GM18507 (cell line): ENCODE measurements around the gene CNTN2.

ENCODE experiments used
- DNase-seq: peaks from one replicate; pipeline ENCODE4 v3.0.0; 2011; ENCODE audit warnings: low read depth; ENCODE audit not compliant: insufficient read length; ENCODE audit errors: extremely low spot score
- FAIRE-seq: peaks from 2 replicates; lab custom pipeline; 2011; peaks lifted over from hg19 to GRCh38; lab: Jason Lieb, UNC

Gene CNTN2

DNA sequence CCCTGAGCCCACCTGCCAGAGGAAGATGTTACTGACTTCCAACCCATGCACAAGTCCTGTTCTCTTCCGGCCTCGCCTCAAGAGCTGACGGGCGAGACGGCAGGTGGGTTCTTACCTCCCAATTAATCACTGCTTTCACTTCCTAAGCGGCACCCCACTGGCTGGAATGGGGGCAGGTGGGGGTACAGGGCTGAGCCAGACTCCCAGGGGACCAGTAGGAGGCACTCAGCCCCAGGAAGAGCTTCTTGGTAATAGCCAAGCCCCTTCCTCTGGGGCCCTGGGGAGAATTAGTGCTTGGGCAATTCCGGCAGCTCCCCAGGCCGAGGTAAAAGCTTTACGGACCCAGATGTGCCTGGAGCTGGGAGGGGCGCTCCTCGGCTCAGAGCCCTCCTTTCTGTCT is 9.7 kb downstream of the CNTN2 start:
- FAIRE-seq = no peak
- DNase-seq = no peak

DNA sequence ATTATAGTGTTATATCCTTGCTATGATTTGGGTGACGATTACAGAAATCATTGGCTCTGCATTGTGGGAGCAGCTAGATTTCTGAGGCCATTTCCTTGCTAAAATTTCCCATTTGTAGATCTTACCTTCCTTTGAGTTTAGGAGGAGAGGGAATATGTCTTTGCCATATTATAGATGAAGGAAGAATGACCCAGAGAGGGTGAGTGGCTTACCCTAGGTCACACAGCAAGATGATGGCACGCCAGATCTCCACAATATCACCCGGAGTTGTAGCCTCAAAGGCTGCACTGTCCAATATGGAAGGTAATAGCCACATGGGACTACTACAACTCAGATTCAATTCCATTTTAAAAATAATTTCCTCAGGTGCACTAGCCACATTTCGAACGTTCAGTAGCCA is 10.3 kb downstream of the CNTN2 start:
- DNase-seq = no peak
- FAIRE-seq = no peak

DNA sequence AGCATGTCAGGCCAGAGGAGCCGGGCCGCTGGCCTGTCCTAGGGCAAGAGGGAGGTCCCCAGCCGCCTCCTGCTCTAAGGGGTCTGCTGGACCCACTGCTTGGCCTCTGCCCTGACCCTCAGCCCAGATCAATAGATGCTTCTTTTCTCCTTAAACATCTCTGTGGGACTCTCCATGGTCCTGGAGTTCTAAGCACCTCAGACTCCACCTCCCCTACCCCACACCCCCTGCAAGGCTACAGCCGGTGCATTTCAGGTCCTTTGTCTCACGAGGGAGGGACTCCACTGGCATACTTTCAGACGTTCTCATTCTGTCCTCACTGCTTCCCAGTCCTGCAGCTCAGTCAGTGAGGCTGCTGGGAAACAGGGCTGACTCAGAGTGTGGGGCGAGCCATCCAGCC is 11.0 kb downstream of the CNTN2 start:
- DNase-seq (no peak), FAIRE-seq (no peak)

DNA sequence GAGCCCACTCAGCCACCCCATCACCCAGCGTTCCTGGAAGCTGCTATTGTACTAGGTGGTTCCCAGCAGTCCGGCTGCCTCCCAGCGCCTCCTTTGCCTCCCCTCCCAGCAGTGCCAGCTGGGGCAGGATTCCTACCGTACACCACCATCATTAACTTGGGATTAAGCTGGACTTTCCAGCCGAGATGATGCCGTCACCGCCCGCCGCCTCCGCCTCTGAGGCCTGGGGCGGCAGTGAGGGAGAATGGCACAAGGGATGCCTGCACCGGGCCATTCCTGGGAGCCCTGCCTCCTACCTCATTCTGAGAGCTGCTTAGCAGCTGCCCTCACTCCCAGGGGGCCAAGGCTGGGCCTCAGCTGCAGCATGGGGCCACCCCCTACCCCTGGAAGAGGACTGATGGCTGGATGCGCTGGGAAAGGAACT is 13.2 kb downstream of the CNTN2 start:
- DNase-seq (no peak), FAIRE-seq (no peak)

DNA sequence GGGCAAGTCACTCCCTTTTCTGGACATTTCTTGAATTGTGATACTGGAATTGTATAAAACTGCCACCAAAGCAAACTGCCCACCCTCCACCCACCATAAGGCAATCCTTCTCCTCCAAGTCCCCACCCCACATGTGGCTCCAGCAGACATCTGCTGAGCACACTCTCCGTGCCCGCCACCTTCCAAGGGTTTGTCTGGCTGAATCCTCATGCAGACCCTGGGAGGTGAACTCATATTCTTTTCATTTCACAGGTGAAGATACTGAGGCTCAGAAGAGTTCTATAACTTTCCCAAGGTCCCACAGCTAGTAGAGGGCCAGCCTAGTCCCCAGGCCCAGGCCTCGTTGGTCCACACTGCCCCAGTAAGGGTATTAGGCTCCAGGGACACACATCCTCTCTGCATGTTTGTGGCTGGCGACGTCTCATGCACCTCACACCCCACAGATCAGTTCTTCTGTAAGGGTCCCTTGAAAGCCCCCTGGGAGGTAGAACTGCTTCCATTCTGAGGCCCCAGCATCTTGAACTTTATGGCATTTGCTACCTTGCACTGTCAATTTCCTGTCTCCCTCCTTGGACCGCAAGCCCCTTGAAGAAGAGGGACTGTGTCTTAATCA is 14.1 kb downstream of the CNTN2 start:
- no peak for DNase-seq

DNA sequence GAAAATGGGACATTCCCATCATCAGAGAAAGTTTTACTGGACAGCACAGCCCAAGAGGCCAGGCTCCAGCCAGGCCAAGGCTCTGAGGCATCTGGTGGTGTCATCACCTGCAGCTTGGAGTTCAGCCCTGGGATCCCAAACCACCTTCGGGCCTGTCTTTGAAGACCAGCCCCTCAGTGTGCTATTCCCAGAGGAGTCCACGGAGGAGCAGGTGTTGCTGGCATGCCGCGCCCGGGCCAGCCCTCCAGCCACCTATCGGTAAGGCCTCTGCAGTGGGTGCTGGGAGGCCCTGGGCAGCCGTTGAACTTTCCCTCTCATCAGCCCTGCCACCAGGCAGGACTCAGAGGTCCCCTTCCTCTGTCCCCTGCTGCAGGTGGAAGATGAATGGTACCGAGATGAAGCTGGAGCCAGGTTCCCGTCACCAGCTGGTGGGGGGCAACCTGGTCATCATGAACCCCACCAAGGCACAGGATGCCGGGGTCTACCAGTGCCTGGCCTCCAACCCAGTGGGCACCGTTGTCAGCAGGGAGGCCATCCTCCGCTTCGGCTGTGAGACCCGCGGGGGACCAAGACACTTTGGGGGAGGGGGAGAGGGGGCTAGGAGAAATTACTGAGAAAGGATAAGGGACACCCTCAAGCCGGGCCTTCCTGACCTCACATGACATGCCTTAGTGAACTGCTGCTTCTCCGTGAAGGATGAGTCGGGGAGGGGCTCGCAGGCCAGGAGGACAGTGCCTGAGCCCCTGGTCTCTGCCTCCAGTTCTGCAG is 15.0 kb downstream of the CNTN2 start:
- DNase-seq = no peak
- FAIRE-seq = no peak

More for the DNA sequence above, 14.1 kb downstream of the CNTN2 start:
- no peak for FAIRE-seq

DNA sequence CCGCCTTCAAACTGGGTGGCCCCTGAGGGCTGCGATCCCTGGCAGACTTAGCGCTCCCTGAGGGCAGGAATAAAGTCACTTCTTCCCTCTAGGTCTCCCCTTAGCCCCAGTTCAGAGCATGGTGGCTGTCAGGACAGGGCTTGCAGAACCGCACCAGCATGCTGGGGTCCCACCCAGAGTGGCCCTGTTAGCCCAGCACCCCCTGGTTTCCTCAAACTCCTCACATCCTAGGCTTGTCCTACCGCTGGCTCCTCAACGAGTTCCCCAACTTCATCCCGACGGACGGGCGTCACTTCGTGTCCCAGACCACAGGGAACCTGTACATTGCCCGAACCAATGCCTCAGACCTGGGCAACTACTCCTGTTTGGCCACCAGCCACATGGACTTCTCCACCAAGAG is 15.8 kb downstream of the CNTN2 start:
- FAIRE-seq = no peak
- no peak for DNase-seq

DNA sequence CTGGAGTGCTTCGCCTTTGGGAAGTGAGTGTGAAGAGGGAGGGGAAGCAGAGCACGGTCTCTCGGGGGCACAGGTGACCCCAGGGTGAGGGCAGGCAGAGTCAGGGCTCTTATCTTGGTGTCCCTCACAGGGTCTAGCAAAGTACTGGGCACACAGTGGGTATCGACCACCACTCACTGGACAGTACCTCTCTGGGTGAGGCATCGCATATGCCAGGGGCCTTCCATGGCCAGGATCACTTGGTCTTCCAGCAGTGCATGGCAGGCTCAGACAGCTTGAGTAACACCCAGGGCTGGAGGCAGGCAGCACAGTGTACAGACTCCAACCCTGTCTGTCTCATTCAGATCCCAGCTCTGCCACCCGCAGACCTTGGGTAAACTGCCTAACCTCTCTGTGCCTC is 16.6 kb downstream of the CNTN2 start:
- FAIRE-seq (no peak), DNase-seq (no peak)

DNA sequence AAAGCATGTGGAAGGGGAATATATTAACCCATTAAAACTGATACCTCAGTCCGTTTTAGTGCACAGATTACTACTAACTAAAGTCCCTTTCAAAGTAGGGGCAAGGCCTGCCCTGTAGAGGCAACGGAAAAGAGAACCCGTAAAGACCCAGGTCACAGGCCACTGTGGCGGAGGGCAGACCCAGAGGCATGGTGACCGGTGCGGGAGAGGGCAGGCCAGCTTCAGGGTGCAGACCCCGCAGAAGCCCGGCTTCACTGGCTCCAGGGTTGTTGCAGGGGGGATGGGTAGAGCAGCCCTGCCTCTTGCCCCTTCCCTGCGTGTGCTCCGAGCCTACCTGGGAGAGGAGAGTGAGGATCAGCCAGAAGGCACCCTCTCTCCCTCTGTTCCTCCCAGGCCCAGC is 17.7 kb downstream of the CNTN2 start:
- no peak for DNase-seq
- no peak for FAIRE-seq

DNA sequence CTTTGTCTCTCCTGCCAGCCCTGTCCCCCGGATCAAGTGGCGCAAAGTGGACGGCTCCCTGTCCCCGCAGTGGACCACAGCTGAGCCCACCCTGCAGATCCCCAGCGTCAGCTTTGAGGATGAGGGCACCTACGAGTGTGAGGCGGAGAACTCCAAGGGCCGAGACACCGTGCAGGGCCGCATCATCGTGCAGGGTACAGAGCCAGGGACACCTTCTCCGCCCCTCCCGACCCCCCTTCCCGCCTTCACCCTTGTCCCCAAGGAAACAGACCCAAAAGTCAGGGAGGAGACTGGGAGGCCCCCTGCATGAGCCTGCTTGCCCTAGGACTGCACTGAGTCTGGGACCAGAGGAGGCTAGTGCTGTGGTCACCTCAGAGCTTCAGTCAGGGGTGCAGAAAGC is 18.2 kb downstream of the CNTN2 start:
- DNase-seq (no peak), FAIRE-seq (no peak)

DNA sequence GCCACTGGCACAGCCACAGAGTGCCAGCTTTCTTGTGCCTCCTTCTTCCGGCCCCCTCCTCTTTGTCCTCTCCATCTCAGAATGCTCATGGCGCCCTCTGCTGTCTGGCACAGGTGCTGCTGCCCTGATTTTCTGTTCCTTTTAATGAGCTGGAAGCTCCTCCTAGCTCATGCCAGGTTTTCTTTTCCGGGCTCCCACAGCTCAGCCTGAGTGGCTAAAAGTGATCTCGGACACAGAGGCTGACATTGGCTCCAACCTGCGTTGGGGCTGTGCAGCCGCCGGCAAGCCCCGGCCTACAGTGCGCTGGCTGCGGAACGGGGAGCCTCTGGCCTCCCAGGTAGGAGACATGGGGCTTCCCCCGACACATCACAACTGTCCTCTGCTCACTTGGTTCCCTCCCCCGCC is 18.7 kb downstream of the CNTN2 start:
- FAIRE-seq (peak; percentile 84), DNase-seq (peak; percentile 53)

DNA sequence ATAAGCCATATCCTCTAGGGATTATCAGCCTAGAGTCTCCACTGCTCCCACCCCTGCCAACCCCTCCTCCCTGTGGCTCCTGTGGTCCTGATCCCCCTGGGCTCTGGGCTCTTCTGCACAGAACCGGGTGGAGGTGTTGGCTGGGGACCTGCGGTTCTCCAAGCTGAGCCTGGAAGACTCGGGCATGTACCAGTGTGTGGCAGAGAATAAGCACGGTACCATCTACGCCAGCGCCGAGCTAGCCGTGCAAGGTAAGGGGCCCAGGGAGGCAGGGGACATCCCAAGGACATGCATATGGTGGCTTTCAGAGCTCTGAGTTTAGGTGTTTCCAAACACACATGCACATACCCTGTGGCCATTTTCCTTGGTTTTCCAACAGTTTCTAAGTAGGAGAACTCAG is 19.3 kb downstream of the CNTN2 start:
- FAIRE-seq (no peak), DNase-seq (no peak)

DNA sequence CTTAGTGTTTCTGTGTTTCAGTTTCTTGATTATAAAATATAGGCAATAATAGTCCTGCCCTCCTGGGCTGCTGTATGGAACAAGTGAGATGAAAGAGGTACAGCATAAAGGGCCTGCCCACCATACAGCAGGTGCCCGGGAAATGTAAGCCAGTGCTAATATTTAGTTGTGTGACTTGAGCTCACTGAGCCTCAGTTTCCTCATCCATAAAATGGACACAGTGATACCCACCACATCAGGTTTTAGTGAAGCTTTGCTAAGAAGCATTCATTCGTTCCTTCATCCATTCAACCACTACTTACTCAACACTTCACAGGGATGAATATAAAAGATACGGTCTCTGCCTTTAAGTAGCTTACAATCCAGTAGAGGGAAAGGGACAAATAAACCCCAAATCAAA is 19.9 kb downstream of the CNTN2 start:
- FAIRE-seq = no peak
- no peak for DNase-seq

DNA sequence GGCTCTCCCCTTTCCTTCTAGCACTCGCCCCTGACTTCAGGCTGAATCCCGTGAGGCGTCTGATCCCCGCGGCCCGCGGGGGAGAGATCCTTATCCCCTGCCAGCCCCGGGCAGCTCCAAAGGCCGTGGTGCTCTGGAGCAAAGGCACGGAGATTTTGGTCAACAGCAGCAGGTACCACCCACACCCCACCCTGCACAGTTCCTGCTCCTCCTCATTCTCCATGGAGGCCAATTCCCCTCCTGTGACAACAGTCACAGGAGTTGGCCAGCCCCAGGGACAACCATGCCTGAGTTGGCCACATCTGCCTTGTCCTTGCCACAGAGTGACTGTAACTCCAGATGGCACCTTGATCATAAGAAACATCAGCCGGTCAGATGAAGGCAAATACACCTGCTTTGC is 21.3 kb downstream of the CNTN2 start:
- DNase-seq = no peak
- no peak for FAIRE-seq

DNA sequence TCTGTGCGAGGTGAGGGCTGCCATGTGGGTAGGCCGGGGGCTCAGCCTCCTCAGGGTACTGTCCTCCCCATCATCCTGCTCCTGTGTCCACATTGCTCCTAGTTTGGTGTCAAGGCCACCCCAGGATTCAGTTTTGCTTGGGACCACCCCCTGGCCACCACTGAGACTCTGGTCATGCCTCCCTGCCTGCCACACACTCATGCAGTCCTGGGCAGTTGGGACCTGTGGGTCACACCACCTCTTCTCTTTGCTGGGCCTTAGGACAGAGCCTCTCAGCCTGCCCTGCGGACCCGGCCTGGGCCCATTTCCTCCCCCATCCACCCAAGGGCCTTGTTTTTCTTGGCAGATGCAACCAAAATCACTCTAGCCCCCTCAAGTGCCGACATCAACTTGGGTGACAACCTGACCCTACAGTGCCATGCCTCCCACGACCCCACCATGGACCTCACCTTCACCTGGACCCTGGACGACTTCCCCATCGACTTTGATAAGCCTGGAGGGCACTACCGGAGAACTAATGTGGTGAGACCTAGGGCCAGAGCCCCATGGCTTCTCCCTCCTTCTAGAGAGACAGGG is 21.8 kb downstream of the CNTN2 start:
- FAIRE-seq (no peak), DNase-seq (no peak)

DNA sequence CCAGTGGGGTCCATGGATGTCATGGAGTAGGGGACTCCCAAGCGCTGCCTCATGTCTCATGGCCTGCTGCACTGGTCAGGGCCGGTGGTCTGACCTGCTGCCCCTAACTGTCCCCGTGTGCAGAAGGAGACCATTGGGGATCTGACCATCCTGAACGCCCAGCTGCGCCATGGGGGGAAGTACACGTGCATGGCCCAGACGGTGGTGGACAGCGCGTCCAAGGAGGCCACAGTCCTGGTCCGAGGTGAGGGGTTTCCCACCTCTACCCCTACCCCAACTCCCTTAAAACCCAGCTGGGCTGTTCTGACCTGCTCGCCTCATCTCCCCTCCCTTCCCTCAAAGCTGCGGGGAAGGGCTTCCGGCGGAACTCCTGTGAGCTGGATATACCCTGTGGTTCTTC is 22.7 kb downstream of the CNTN2 start:
- DNase-seq (no peak), FAIRE-seq (no peak)

DNA sequence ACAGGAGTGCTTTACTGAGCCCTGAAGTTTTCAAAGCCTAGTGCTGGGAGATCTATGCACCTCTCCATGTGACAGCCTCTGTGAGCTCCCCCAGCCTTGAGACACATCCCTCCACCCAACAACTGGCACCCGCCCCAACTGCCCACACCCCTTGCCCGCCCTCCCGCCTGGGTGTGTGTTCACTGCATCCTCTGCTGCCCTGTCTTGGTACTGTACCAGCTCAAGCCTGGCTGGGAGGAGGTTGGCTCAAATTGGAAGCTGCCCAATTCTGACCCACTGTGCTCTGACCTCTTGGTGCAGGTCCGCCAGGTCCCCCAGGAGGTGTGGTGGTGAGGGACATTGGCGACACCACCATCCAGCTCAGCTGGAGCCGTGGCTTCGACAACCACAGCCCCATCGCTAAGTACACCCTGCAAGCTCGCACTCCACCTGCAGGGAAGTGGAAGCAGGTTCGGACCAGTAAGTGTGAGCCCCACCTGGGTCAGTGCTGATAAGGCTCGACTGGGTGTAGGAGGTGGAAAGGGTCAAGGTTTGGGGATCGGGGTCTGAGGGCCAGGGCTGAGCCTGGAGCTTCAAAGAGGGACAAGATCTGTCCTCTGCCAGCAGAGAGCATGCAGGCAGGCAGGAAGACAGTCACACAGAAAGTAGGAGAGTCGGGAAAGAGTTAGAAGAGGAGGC is 23.3 kb downstream of the CNTN2 start:
- DNase-seq = no peak
- no peak for FAIRE-seq

DNA sequence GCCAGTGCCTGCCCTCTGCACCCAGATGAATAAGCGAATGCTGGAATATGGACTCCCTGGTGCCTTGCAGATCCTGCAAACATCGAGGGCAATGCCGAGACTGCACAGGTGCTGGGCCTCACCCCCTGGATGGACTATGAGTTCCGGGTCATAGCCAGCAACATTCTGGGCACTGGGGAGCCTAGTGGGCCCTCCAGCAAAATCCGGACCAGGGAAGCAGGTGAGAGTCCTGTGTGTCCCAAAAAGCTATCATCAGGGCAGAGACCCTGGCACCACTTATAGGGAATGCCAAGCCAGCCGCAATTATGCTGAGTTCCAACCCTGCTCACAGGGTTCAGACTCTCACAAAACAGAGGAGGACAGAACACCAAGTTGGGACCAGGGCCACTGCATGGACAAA is 24.0 kb downstream of the CNTN2 start:
- DNase-seq = no peak
- FAIRE-seq = no peak

DNA sequence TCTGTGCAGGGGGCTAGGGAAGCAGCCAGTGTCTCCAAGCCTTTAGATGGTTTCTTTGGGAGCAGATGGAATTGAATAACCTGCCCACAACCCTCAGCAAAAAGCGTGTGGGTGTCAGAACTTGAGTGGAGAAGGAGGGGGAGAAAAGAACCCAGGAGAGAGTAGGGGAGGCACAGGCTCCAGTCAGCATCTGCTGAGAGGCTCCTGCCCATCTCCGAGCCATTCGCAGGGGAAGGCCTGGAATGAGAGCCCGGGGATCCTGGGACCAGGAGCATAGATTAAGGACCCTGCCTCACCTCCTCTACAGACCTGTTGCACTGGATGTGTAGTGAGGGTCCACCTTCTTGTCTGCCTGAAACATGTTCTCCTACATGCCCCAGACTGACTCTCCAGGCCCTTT is 25.0 kb downstream of the CNTN2 start:
- DNase-seq (no peak), FAIRE-seq (no peak)

DNA sequence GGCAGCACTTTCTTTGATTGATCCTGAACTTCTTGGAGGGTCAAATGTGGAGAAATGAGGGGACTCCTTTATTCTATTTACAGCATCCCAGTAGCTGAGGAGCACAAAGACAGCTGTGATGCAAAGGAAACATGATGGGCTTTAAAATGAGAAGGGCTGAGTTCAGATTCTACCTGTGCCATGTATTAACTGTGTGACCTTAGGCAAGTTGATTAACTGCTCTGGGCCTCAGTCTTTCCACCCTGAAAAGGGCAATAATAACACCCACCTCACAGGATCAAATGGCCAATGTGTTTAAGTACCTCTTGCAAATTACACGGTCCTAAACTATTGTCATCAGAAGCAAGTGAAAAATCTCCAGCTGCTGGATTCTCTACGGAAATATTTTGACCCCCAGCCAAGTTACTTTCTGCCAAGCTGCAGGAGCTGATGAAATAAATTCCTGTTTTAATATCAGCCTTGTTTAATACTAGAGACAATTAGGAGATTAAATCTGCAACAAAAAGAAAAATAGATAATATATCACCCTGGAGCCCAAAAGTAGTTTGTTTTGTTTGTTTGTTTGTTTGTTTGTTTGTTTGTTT is 25.5 kb downstream of the CNTN2 start:
- DNase-seq (no peak), FAIRE-seq (no peak)
